GM10266 (cell line): ENCODE measurements around the gene PDE1C.

Experiments
- DNase-seq: peaks from one replicate; pipeline ENCODE4 v3.0.0; 2012; ENCODE audit errors: extremely low spot score
- CTCF ChIP-seq: IDR thresholded peaks from 2 replicates; pipeline ENCODE4 v1.5.1; 2012; ENCODE audit warnings: mild to moderate bottlenecking, low read depth; ENCODE audit not compliant: control insufficient read depth, insufficient read depth; ENCODE audit errors: missing control alignments

The PDE1C gene

DNA sequence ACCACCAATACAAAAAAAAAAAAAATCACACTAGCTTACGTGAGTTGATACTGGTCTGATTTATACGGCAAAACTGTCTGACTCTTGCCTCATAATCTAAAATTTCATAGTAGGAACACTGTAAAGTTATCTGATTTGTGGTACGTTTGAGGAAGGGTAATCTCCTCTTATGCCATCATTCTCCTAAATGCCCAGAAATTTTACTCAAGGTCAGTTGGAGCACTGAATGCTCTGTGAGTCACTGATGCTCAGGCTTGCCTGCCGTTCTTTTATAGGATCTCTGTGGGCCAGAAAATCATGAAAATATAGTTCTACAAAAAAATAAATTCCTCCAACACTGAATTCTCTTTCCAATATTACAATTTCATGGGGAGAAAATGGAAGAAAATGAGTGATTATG is 135.7 kb downstream of the PDE1C start:
- TF ChIP-seq CTCF: no peak

GRCh38 chr7:31933481-31933880 is 136.7 kb downstream of the PDE1C start:
- no peak for DNase-seq
- TF ChIP-seq CTCF: no peak

More for the DNA sequence above, 135.7 kb downstream of the PDE1C start:
- no peak for DNase-seq

GRCh38 chr7:31926991-31927584 is 143.1 kb downstream of the PDE1C start:
- TF ChIP-seq CTCF: no peak
- no peak for DNase-seq

DNA sequence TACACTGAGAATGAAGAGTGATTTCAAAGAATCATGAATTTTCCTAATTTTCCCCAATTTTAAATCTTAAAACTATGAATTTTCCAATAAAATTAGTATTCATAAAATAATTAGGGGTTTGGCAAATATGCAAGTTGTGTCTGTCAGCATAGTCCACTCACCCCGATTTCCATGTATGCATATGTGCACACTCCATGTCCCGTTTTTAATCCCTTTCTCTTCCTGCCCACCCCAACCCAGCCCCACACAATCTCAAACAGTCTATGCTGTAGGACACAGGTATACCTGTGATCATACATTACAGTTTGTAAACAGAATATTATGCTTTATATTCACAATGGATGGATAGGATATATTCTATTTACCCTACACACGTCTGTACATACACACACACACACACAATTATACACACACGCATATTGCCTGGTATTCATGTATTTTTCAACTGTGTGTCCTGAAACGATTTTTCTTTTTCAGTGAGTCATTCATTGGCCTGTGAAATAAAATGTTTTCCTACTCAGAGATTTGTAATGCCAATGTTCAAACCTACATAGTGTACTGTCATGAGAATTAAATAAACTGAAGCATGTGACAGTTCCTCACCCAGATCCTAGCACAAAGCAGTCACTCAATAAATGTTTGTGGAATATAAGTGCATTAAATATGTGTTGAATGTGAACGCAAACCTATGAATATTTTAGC is 144.3 kb downstream of the PDE1C start:
- TF ChIP-seq CTCF: no peak
- DNase-seq: no peak

GRCh38 chr7:31924251-31924650 is 146.0 kb downstream of the PDE1C start:
- no peak for TF ChIP-seq CTCF
- DNase-seq: no peak

- TF ChIP-seq CTCF: no peak
- DNase-seq: no peak
Measured at GRCh38 chr7:31922848-31923247, 147.4 kb downstream of the PDE1C start.

- TF ChIP-seq CTCF: no peak
- DNase-seq: no peak
Measured at GRCh38 chr7:31921047-31921446, 149.2 kb downstream of the PDE1C start.
